NCI-H345 treated with DMSO at 0.1 percent for 48 hours (cell line): Measurements from ENCODE around the gene HSD17B1.
"Not testable (repeated sequence)": the region's sequence is repeated elsewhere in the genome, so short reads cannot be mapped to it uniquely, and the experiment has no call there.

Experiments
- DNase-seq: peaks from one replicate; lab custom pipeline; 2025; ENCODE audit not compliant: unreplicated experiment; lab: John Stamatoyannopoulos, UW

HSD17B1 gene

DNA sequence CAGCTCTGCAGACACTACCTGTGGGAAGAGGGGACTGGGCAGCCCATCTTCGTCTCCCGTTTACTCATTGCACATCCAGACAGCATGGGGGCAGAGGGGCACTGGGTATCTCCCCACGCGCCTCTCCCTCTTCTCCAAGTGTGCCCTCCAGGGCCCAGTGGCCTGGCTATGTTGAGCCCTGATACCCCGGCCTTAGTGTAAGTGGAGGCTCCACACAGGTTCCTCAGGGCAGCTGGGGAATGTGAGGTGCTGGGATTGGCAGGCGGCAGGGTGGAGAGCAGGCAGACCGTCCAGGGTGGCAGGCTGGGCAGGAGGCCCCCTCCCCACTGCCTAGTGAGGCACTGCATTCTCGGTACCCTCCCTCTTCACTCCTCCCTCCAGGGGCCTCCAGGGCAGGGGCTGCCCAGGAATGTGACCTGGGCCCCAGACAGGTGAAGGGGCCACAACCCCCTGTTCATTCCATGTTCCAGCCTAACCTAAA is 29.9 kb upstream of the HSD17B1 start:
- no peak for DNase-seq

DNA sequence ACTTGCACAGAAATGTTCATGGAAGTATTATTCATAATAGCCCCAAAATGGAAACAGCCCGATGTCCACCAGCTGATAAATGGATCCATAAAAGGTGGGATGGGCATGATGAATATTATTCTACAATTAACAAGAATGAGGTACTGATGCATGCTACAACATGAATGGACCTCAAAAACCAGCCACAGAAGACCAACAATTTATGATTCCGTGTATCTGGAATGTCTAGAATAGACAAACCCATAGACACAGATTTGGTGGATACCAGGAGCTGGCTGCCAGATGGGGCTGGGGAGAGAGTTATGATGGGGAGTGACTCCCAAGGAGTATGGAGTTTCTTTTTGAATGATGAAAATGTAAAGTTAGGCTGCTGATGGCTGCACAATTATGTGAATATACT is 27.5 kb upstream of the HSD17B1 start:
- no peak for DNase-seq

DNA sequence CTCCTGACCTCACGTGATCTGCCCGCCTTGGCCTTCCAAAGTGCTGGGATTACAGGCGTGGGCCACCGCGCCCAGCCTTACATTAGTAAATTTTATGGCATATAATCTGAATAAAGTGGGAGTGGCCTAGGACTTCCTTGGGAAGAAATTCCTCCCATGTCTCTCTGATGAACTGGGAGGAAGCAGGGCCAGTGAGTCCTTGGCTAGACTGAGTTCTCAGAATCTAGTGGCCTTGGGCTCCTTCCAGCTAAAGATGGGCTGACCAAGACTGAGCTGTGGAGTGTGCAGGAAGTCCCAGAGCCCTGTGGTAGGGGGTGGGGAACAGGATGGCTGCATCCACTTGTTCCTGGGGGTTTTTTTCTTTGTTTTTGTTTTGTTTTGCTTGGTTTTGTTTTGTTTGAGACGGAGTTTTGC is 26.7 kb upstream of the HSD17B1 start:
- DNase-seq = no peak

DNA sequence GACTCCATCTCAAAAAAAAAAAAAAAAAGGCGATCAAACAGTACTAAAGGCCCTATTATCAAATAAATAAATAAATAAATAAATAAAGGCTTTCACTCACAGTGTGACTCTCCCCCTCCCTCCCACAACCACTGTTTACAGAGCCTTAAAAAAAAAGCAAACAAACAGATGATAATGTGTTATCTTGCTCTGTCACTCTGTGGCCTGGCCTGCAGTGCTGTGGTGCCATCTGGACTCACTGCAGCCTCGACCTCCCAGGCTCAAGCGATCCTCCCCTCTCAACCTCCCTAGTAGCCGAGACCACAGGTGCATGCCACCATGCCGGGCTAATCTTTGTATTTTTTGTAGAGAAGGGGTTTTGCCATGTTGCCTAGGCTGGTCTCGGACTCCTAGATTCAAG is 24.8 kb upstream of the HSD17B1 start:
- no peak for DNase-seq

DNA sequence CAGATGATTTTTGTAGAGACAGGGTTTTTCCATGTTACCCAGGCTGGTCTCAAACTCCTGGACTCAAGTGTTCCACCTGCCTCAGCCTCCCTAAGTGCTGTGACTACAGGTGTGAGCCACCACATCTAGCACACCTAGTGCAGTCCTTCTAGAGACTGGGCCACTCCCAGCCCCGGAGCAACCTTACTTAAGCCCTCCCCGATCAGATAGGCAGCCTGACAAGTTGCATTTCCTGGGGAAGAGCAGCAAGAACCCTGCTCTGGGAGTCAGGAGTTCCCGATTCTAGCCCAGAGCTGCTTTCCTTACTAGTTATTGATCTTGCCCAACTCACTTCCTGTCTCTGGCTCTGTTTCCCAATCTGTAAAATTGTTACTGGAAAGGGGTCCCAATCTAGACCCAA is 23.7 kb upstream of the HSD17B1 start:
- no peak for DNase-seq

DNA sequence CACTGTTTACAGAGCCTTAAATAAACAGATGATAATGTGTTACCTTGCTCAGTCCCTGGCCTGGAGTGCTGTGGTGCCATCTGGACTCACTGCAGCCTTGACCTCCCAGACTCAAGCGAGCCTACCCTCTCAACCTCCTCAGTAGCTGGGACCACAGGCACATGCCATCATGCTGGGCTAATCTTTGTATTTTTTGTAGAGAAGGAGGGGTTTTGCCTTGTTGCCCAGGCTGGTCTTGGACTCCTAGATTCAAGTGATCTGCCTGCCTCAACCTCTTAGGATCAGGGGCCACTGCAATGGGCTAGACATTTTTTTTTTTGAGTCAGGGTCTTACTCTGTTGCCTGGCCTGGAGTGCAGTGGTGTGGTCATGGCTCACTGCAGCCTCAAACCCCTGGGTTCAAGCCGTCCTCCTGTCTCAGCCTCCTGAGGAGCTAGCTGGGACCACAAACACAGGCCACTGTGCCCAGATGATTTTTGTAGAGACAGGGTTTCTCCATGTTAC is 21.7 kb upstream of the HSD17B1 start:
- DNase-seq = no peak

DNA sequence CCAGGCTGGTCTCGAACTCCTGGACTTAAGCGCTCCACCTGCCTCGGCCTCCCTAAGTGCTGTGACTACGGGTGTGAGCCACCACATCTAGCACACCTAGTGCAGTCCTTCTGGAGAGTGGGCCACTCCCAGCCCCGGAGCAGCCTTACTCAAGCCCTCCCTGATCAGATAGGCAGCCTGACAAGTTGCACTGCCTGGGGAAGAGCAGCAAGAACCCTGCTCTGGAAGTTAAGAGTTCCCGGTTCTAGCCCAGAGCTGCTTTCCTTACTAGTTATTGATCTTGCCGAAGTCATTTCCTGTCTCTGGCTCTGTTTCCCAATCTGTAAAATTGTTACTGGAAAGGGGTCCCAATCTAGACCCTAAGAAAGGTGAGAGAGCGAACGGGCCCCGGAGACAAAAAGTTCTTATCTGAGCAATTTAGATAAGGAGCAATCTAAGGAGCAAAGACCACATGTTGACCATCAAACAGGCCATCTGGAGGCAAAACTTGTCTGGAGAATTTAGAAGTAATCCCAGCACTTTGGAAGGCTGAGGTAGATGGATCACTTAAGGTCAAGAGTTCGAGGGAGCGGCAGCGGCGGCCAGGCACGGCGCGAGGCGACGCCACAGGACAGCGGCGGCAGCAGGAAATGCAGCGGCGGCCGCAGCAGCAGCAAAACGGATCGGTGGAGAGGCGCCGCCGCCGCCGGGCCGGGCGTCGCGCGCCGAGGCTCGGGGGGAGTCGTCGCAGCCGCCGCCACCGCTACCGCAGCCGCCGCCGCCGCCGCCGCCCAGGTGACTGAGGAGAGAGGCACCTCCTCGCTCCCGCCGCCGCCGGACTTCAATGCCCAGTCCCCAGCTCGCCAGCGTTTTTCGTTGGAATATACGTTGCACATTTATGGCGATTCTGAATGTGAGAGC is 21.0 kb upstream of the HSD17B1 start:
- peak; percentile 22 for DNase-seq

DNA sequence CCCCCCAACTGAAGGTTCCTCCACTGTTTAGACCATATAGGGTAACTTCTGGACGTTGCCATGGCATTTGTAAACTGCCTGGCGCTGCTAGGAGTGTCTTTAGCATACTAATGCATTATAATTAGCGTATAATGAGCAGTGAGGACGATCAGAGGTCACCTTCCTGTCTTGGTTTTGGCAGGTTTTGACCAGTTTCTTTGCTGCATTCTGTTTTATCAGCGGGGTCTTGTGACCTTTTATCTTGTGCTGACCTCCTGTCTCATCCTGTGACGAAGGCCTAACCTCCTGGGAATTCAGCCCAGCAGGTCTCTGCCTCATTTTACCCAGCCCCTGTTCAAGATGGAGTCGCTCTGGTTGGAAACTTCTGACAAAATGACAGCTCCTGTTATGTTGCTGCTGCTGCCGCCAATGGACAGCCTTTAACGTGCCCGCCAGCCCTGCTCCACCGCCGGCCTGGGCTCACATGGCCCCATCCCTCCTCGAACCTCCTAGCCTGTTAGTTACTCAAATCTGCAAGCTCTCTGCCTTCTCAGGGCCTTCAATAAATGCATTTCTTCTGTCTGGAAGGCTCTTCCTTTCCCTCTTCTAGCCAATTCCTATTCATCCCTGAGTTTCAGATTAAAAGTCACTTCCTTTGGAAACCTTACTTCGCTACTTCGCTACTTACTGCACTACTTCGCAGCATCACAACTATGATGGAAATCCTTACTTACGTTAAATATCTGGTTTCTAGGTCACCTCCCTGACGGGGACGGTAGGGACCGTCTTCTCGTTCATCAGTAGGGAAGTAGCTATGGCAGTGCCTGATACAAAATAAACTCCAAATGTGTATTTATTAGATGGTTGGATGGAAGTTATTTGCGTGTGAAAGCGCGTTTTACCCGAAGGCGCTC is 17.3 kb upstream of the HSD17B1 start:
- no peak for DNase-seq

DNA sequence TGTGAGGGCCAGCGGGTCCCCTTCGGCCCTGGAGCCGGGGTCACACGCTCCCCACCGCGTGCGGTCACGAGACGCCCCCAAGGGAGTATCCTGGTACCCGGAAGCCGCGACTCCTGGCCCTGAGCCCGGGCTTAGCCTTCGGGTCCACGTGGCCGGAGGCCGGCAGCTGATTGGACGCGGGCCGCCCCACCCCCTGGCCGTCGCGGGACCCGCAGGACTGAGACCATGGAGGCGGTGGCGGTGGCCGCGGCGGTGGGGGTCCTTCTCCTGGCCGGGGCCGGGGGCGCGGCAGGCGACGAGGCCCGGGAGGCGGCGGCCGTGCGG is 16.7 kb upstream of the HSD17B1 start, which contains the start of gene NAGLU:
NAGLU (plus strand) TSS at position 194 of the 324 bp plus-strand sequence; CDS start at position 226, 32 bp downstream.
- DNase-seq = peak; percentile 70

DNA sequence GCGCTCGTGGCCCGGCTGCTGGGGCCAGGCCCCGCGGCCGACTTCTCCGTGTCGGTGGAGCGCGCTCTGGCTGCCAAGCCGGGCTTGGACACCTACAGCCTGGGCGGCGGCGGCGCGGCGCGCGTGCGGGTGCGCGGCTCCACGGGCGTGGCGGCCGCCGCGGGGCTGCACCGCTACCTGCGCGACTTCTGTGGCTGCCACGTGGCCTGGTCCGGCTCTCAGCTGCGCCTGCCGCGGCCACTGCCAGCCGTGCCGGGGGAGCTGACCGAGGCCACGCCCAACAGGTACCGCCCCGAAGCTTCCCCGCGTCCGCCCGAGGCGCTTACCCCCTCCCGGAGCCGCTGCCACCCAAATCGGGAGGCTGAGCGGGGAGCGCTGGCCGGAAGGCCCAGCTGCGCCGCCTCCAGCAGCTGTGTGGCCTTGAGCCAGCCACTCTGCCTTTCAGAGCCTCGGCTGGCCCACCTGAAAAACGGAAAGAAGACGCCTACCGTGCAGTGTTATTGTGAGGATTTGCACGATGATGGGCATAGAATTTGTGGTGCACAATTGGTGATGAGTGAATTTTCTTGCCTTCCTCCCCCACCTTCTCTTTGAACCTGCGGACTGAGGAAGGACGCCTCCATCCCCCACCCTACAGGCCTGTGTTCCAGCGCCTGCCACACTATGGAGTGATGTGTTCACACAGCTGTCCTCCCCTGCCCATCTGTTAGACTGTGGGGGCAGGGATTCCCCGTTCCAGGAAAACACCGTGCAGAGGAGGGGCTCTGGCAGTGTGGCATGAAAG is 16.2 kb upstream of the HSD17B1 start:
- peak; percentile 66 for DNase-seq

DNA sequence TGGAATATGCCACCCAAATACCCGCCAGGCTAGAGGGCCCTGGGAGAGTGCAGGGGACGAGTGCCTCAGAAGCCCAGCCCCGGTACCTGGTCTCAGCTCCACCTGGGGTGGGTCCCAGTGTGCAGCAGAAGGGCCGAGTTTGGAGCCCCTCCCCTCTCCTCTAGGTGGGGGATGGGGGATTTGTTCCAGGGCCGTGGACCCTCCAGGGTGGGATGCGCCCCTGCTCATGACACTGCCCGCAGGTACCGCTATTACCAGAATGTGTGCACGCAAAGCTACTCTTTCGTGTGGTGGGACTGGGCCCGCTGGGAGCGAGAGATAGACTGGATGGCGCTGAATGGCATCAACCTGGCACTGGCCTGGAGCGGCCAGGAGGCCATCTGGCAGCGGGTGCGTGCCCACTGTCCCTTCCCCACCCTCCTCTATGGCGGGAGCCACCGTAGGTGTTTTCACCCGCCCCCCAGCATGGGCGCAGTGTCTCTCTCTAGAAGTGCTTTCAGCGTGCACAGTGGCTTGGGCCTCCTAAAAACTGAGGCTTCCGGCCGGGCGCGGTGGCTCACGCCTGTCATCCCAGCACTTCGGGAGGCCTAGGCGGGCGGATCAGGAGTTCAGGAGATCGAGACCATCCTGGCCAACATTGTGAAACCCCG is 15.4 kb upstream of the HSD17B1 start:
- DNase-seq = no peak

DNA sequence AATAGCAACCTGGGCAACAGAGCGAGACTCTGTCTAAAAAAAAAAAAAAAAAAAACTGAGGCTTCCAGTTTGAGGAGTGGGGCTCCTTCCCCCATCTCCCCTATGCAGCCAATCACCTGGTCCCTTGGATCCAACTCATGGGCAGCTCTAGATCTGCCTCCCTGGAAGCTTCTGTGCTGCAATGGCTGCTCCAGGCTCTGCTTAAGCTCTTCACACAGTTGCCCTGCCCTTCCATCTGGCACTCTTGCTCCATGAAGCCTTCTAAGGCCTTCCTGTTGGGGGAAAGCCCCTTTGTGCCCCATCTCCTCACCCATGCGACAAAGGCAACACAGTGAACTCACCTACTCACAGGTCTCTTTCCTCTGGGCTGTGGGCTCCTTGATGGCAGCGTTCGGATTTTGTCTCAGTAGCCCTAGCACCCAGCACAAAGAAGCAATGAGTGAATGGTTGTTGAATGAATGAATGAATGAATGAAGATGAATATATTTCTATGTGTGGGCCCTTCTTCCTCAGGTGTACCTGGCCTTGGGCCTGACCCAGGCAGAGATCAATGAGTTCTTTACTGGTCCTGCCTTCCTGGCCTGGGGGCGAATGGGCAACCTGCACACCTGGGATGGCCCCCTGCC is 14.8 kb upstream of the HSD17B1 start:
- no peak for DNase-seq

DNA sequence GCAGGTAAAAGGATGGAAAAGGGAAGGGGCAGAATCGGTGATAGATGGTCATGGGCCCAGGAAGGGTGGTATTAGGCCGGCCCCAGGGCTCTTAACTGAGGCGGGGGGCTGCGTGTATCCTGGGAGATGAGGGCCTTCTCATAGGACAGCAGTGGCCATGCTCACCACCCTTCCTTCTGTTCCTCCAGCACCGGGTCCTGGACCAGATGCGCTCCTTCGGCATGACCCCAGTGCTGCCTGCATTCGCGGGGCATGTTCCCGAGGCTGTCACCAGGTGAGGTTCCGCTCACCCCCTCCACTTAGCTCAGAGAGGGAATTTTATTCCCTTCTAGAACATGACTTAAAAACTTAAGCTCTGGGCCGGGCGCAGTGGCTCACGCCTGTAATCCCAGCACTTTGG is 14.2 kb upstream of the HSD17B1 start:
- no peak for DNase-seq

DNA sequence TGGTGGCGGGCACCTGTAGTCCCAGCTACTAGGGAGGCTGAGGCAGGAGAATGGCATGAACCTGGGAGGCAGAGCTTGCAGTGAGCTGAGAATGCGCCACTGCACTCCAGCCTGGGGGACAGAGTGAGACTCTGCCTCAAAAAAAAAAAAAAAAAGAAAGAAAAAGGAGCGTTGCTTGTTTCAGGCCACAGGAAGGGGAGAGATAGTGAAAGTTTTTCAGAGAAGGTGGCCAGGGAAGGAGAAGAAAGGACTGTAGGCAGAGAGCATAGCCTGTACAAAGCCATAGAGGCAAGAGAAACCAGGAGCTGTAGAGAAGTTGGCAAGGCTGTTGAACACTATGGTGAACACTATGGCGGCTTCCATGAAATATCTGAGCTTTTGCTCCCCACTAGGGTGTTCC is 12.2 kb upstream of the HSD17B1 start:
- not testable (repeated sequence) for DNase-seq

DNA sequence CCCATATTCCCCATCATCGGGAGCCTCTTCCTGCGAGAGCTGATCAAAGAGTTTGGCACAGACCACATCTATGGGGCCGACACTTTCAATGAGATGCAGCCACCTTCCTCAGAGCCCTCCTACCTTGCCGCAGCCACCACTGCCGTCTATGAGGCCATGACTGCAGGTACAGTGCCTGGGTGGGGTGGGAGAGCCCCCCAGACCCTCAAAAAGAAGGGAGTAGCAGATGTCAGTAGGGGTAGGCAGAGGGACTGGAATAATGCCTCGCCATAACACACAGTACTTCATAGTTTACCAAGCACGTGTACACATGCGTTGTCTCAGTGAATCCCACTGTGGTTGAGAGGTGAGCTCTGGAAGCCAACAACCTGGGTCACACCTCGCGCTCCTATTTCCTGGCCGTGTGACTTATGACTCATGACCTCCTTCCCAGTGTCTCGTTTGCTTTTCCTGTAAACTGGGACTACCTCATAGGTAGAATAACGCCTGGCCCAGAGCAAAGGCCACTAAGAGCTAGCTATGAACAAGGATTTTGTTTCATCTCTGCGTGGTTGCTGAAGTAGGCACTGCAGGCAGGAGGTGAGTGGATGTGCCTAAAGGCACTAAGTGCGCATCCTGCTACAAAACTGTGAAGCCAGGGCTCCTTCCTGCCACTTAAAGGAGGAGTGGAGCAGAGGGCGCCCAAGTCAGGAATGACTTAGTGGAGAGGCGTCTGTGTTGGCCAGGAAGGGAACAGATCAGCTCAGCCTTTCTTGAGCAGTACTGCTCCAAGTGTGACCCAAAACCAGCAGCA is 11.5 kb upstream of the HSD17B1 start:
- DNase-seq = no peak

DNA sequence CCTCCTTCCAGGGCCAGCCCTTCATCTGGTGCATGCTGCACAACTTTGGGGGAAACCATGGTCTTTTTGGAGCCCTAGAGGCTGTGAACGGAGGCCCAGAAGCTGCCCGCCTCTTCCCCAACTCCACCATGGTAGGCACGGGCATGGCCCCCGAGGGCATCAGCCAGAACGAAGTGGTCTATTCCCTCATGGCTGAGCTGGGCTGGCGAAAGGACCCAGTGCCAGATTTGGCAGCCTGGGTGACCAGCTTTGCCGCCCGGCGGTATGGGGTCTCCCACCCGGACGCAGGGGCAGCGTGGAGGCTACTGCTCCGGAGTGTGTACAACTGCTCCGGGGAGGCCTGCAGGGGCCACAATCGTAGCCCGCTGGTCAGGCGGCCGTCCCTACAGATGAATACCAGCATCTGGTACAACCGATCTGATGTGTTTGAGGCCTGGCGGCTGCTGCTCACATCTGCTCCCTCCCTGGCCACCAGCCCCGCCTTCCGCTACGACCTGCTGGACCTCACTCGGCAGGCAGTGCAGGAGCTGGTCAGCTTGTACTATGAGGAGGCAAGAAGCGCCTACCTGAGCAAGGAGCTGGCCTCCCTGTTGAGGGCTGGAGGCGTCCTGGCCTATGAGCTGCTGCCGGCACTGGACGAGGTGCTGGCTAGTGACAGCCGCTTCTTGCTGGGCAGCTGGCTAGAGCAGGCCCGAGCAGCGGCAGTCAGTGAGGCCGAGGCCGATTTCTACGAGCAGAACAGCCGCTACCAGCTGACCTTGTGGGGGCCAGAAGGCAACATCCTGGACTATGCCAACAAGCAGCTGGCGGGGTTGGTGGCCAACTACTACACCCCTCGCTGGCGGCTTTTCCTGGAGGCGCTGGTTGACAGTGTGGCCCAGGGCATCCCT is 9.3 kb upstream of the HSD17B1 start:
- DNase-seq = no peak

DNA sequence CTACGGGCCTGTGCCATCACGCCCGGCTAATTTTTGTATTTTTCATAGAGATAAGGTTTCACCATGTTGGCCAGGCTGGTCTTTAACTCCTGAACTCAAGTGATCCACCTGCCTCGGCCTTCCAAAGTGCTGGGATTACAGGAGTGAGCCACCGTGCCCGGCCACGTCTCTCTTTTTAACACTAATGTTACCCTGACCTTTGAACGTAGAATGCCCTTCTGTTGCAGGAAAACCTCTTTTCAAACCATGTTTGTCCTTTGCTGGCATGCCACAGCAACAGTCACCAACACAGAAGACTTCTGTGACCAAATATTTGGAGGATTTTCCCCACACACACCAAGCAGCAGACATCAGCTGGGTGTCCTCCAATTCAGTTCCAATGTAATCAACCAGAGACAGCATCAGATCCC is 7.8 kb upstream of the HSD17B1 start:
- no peak for DNase-seq
